NT2/D1 (cell line): ENCODE measurements around the gene DNMT3B.
"Not testable (repeated sequence)": the region's sequence is repeated elsewhere in the genome, so short reads cannot be mapped to it uniquely, and the experiment has no call there.

ENCODE experiments used
- DNase-seq: peaks from one replicate; pipeline ENCODE4 v3.0.0-alpha.2; 2011; ENCODE audit warnings: low read depth, low spot score
- H3K27me3 ChIP-seq: 2 replicates; pipeline ENCODE4 v1.6.0; 2011; ENCODE audit warnings: mild to moderate bottlenecking; ENCODE audit not compliant: insufficient read length, insufficient read depth
- H3K36me3 ChIP-seq: 2 replicates; pipeline ENCODE4 v1.6.1; 2011; ENCODE audit warnings: mild to moderate bottlenecking, low read length, mixed read lengths; ENCODE audit not compliant: insufficient read depth, insufficient read length
- H3K4me1 ChIP-seq: 2 replicates; pipeline ENCODE4 v1.5.1; 2011; ENCODE audit not compliant: insufficient read depth, insufficient read length
- H3K4me3 ChIP-seq: 2 replicates; pipeline ENCODE4 v1.5.1; 2011; ENCODE audit warnings: low read depth; ENCODE audit not compliant: insufficient read length
- H3K9ac ChIP-seq: 2 replicates; pipeline ENCODE4 v1.6.0; 2011; ENCODE audit warnings: low read depth; ENCODE audit not compliant: insufficient read length
- H3K9me3 ChIP-seq: 2 replicates; pipeline ENCODE4 v1.5.1; 2011; ENCODE audit warnings: mild to moderate bottlenecking, low read length; ENCODE audit not compliant: insufficient read depth
- SUZ12 ChIP-seq: IDR thresholded peaks from 2 replicates; pipeline ENCODE4 v1.6.1; 2011; ENCODE audit not compliant: insufficient read length, insufficient read depth; ENCODE audit errors: extremely low read depth
- YY1 ChIP-seq: IDR thresholded peaks from 2 replicates; pipeline ENCODE4 v1.6.1; 2011; ENCODE audit not compliant: insufficient read length, insufficient read depth
- ZNF274 ChIP-seq: IDR thresholded peaks from 2 replicates; pipeline ENCODE4 v1.6.1; 2011; ENCODE audit warnings: mild to moderate bottlenecking, low read depth, low read length

Gene DNMT3B

GRCh38 chr20:32752458-32753250, 9.5 kb upstream of the DNMT3B start:
- H3K9me3 ChIP-seq = no peaks in the 10 kb centered on the region
- peaks cover 5% of the 10 kb centered on the region for H3K4me1 ChIP-seq
- TF ChIP-seq SUZ12 (no peak), YY1 (no peak), ZNF274 (no peak)
- H3K27me3 ChIP-seq = no peaks in the 10 kb centered on the region
- peak overlapping the region; percentile 62 for H3K9ac ChIP-seq
- no peak for DNase-seq
- no peaks in the 10 kb centered on the region for H3K36me3 ChIP-seq
- H3K4me3 ChIP-seq = no peak overlapping the region

- no peaks in the 10 kb centered on the region for H3K9me3 ChIP-seq
- H3K9ac ChIP-seq = no peak overlapping the region
- H3K36me3 ChIP-seq = no peaks in the 10 kb centered on the region
- no peak overlapping the region for H3K4me3 ChIP-seq
- DNase-seq = no peak
- H3K4me1 ChIP-seq = peaks cover 5% of the 10 kb centered on the region
- no peak for TF ChIP-seq SUZ12
- H3K27me3 ChIP-seq = no peaks in the 10 kb centered on the region
These were observed 8.5 kb upstream of the DNMT3B start for GRCh38 chr20:32753731-32754130.

- Histone ChIP-seq H3K27me3 (no peaks in the 10 kb centered on the region), H3K9ac (no peak overlapping the region), H3K9me3 (no peaks in the 10 kb centered on the region), H3K36me3 (no peaks in the 10 kb centered on the region), H3K4me1 (peaks cover 7% of the 10 kb centered on the region), H3K4me3 (no peak overlapping the region)
- DNase-seq = no peak
- TF ChIP-seq ZNF274 (no peak), SUZ12 (no peak), YY1 (no peak)
These were observed 6.0 kb upstream of the DNMT3B start for GRCh38 chr20:32756156-32756555.

- no peak for DNase-seq
- Histone ChIP-seq H3K27me3 (no peaks in the 10 kb centered on the region), H3K4me3 (peak overlapping the region; percentile 54), H3K4me1 (peaks cover 8% of the 10 kb centered on the region), H3K36me3 (peaks cover 12% of the 10 kb centered on the region), H3K9ac (peak overlapping the region; percentile 66), H3K9me3 (no peaks in the 10 kb centered on the region)
- TF ChIP-seq SUZ12 (no peak), YY1 (no peak)
These were observed 761 bp upstream of the DNMT3B start for GRCh38 chr20:32761417-32761830.

- H3K27me3 ChIP-seq = no peaks in the 10 kb centered on the region
- peak overlapping the region; percentile 99 for H3K4me3 ChIP-seq
- H3K9me3 ChIP-seq = no peaks in the 10 kb centered on the region
- H3K9ac ChIP-seq = peak overlapping the region; percentile 99
- peaks cover 20% of the 10 kb centered on the region for H3K36me3 ChIP-seq
- peaks cover 8% of the 10 kb centered on the region for H3K4me1 ChIP-seq
- no peak for DNase-seq
- no peak for TF ChIP-seq SUZ12
- TF ChIP-seq YY1 = no peak
- no peak for TF ChIP-seq ZNF274
These were observed 593 bp downstream of the DNMT3B start for GRCh38 chr20:32762754-32763201.

- Histone ChIP-seq H3K4me1 (peaks cover 8% of the 10 kb centered on the region), H3K4me3 (peak overlapping the region; percentile 99), H3K27me3 (no peaks in the 10 kb centered on the region), H3K9me3 (no peaks in the 10 kb centered on the region), H3K36me3 (peaks cover 23% of the 10 kb centered on the region), H3K9ac (peak overlapping the region; percentile 99)
- TF ChIP-seq ZNF274 = no peak
- TF ChIP-seq SUZ12 = no peak
- TF ChIP-seq YY1 = no peak
- DNase-seq = no peak
These were observed 1.2 kb downstream of the DNMT3B start for GRCh38 chr20:32763202-32764004.

GRCh38 chr20:32764005-32764960, 2.1 kb downstream of the DNMT3B start:
- peak overlapping the region; percentile 99 for H3K4me3 ChIP-seq

GRCh38 chr20:32765230-32765875, 3.2 kb downstream of the DNMT3B start:
- Histone ChIP-seq H3K36me3 (peaks cover 32% of the 10 kb centered on the region), H3K4me3 (peak overlapping the region; percentile 99), H3K9ac (peak overlapping the region; percentile 59)
- DNase-seq, H3K4me1 ChIP-seq, H3K27me3 ChIP-seq, H3K9me3 ChIP-seq: not testable (repeated sequence)

More at GRCh38 chr20:32764005-32764960, 2.1 kb downstream of the DNMT3B start:
- peaks cover 28% of the 10 kb centered on the region for H3K36me3 ChIP-seq
- peak; percentile 80 for DNase-seq
- no peaks in the 10 kb centered on the region for H3K27me3 ChIP-seq
- TF ChIP-seq ZNF274 (no peak), YY1 (no peak), SUZ12 (no peak)
- no peaks in the 10 kb centered on the region for H3K9me3 ChIP-seq
- H3K9ac ChIP-seq = peak overlapping the region; percentile 99
- H3K4me1 ChIP-seq = peaks cover 10% of the 10 kb centered on the region
